Stimulated activated CD4-positive, alpha-beta T cell treated with anti-CD3 and anti-CD28 coated beads, Interleukin-15, amount 100 ng/mL, for 48 hours (primary cell): Measurements from ENCODE around the gene TMEM217.
"Not testable (repeated sequence)": the region's sequence is repeated elsewhere in the genome, so short reads cannot be mapped to it uniquely, and the experiment has no call there.

Source experiments
- DNase-seq, 2 donors: peaks; one replicate each; pipeline ENCODE4 v3.0.0-alpha.2; 2020; ENCODE audit warnings: low read depth in 2 of 2

Gene TMEM217

DNA sequence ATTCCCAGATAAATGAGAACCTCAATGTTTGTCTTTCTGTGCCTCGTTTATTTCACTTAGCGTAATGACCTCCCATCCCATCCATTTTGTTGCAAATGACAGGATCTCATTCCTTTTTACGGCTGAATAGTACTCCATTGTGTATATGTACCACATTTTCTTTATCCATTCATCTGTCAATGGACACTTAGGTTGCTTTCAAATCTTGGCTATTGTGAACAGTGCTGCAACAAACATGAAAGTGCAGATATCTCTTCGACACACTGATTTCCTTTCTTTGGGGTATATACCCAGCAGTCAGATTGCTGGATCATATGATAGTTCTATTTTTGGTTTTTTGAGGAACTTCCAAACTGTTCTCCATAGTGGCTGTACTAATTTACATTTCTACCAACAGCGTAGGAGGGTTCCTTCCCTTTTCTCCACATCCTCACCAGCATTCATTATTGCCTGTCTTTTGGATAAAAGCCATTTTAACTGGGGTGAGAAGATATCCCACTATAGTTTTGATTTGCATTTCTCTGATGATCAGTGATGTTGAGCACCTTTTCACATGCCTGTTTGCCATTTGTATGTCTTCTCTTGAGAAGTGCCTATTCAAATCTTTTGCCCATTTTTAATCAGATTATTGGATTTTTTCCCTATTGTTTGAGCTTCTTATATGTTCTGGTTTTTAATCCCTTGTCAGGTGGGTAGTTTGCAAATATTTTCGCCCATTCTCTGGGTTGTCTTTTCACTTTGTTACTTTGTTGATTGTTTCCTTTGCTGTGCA lies 71.8 kb downstream of the TMEM217 start:
- not testable (repeated sequence) for DNase-seq

DNA sequence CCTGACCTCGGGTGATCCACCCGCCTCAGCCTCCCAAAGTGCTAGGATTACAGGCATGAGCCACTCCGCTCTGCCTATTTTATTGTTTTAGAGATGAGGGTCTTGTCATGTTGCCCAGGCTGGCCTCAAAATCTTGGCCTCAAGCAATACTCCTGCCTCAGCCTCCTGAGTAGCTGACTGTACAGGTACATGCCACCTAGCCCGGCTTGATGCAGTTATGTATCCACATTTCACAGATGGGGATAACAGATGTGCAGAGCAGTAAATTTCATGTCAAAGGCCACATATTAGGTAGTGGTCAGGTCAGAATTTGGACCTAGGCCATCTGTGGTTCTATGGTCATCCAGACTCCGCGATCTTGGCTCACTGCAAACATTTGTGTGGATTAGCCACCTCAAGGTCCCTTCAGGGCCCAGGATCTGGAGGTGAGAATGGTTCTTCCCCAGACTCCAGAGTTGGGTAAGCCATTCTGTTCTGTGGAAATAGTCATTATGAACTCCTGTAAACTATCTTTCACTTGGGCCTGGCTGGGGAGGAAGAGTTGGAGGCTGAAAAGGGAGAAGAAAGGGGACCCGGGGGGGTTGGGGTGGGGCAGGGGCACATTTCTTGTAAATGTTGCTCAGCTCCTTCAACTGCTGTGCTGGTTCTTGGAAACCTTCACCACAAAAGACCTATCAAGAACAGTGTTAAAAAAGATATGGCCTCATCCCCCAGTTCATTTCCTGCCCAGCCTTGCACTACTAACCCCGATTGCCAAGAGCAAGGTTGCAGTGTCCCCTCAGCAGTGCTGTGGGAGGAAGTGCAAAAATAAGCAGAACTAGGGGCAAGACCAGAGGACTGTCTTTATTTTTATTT lies 75.0 kb downstream of the TMEM217 start:
- DNase-seq, result peak; percentile 23 to 61

DNA sequence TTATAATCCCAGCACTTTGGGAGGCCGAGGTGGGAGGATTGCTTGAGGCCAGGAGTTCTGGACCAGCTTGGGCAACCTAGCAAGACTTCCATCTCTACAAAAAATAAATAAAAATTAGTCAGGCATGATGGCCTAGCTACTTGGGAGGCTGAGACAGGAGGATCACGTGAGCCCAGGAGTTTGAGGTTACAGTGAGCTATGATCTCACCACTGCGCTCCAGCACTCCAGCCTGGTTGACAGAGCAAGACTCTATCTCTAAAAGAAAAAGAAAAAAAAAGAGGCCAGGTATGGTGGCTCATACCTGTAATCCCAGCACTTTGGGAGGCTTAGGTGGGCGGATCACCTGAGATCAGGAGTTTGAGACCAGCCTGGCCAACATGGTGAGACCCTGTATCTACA lies 77.3 kb downstream of the TMEM217 start:
- not testable (repeated sequence) for DNase-seq

DNA sequence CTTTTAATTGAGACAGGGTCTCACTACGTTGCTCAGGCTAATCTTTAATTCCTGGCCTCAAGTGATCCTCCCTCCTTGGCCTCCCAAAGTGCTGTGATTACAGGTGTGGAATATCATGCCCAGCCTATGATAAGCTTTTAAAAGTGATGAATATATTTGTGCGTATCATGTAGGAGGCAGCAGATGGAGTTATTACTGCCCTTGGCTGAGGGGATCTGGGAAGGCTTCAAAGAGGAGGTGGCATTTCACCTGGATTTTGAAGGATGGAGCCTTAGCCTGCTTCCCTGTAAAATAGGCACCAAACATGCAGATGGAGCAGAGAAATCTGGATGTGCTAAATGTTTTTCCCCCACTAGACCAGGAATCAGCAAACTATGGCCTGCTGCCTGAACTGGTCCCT lies 77.9 kb downstream of the TMEM217 start:
- no peak for DNase-seq

DNA sequence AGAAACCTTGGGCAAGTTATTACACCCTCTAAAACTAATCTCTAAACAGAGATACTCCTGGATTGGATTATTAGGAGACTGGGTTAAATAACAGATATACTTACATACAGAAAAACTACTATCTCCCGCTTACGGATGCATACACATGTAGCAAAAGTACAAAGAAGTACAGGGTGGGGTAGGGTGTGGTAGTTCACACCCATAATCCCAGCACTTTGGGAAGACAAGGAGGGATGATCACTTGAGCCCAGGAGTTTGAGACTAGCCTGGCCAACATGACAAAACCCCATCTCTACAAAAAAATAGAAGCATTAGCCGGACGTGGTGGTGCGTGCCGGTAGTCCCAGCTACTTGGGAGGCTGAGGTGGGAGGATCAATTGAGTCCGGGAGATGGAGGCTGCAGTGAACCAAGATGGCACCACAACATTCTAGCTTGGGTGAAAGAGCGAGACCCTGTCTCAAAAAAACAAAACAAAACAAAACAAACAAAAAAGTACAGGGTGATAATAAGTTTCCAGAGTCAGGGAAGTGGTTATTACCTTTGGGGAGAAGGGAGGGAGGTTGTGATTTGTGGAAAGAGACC lies 79.9 kb downstream of the TMEM217 start:
- no peak for DNase-seq

DNA sequence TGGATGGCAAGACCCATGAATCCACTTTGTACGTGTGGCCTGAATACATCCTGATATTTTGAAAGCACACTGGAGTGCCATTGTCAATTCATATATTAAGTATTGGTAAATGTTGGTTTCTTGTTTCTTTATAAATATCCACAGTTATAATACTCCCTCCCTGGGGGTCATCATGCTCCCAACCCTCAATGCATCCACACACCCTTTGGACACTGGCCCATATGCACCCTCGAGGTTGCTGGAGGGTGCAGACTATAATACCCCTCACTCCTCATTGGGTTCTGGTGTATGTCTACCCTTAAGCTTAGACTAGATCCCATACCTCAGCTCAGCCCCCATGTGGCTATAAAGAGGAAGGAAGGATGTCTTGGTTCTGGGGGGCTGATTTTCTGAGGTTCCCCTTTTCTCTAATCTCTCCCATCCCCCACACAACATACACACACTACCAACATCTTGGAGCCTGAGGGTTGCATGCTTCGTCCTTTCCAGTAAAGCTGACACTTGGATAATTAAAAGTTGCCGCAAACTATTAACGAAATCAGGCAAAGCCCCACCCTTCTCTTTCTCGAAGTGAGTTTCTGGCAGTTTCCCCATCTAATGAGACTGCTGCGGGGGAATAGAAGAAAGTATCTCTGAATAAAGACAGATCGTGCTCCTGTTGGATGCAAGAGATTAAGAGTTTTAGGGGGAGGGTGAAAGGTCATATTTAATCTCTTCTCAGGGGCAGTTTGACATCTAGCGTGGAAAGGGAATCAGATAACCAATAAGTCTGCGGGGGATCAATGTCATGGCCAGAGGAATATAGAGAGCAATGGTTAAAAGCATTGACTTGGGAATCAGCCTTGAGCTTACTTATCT lies 80.6 kb downstream of the TMEM217 start:
- DNase-seq, result no peak

DNA sequence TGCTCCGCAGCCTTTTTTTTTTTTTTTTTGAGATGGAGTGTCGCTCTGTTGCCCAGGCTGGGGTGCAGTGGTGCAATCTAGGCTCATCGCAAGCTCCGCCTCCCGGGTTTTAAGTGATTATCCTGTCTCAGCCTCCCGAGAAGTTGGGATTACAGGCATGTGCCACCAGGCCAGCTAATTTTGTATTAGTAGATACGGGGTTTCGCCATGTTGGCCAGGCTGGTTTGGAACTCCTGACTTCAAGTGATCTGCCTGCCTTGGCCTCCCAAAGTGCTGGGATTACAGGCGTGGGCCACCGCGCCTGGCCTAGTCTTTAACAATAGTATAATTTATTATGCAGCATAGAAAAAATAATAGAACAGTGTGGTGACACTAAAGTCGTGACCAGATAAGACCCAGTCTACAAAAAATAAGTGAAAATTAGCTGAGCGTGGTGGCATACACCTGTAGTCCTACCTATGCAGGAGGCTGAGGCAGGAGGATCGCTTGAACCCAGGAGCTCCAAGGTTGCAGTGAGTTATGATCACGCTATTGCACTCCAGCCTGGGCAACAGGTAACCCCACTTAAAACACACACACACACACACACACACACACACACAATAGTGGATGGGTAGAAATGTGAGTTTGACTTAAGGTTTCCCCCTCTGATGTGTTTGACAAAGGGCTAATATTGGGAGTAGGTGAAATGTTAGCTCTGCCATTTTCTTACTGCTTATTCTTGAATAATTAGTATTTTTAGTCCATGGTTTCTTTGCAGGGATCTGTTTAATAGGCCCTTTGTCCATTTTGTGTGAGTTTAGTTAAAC lies 81.5 kb downstream of the TMEM217 start:
- no peak for DNase-seq

DNA sequence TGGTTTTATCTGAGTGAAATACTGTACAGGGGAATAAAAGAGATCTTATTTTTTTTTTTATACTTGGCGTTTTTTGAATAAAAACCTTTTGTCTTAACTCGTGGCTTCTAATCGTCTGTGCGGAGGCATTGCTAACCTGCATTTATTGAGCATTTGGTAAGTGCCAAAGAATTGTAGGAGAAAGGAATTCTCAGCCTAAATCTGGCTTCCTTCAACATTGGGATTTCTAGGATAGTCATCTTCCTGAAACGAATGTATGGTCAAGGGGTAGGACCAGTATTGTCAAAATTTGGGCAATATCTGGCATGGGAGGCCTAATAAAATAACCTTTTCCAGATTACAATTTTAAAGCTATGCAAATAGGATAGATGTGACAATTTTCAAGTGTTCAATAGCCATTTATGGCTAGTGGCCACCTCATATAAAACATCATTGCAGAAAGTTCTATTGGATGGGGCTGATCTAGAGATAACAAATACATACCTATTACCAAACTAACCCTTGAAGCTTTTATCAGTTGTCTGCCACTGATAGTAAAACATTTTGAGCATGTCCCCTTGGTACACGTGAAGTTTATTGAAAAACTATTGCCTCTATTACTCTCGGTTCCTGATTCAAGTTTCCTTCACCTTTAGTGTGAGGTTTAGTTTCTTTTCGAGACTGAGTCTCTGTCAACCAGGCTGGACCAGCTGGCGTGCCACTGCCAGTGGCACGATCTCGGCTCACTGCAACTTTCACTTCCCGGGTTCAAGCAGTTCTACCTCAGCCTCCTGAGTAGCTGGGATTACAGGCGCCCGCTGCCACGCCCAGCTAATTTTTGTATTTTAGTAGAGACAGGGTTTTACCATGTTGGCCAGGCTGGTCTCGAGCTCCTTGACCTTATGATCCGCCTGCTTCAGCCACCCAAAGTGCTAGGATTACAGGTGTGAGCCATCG lies 82.3 kb downstream of the TMEM217 start:
- DNase-seq, result no peak

DNA sequence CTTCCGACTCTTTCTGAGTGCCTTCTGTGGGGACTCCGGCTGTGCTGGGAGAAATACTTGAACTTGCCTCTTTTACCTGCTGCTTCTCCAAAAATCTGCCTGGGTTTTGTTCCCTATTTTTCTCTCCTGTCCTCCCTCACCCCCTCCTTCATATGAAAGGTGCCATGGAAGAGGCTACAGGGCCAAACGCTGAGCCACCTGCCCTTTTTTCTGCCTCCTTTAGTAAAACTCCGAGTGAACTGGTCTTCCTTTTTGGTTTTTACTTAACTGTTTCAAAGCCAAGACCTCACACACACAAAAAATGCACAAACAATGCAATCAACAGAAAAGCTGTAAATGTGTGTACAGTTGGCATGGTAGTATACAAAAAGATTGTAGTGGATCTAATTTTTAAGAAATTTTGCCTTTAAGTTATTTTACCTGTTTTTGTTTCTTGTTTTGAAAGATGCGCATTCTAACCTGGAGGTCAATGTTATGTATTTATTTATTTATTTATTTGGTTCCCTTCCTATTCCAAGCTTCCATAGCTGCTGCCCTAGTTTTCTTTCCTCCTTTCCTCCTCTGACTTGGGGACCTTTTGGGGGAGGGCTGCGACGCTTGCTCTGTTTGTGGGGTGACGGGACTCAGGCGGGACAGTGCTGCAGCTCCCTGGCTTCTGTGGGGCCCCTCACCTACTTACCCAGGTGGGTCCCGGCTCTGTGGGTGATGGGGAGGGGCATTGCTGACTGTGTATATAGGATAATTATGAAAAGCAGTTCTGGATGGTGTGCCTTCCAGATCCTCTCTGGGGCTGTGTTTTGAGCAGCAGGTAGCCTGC lies 83.2 kb downstream of the TMEM217 start:
- no peak for DNase-seq

DNA sequence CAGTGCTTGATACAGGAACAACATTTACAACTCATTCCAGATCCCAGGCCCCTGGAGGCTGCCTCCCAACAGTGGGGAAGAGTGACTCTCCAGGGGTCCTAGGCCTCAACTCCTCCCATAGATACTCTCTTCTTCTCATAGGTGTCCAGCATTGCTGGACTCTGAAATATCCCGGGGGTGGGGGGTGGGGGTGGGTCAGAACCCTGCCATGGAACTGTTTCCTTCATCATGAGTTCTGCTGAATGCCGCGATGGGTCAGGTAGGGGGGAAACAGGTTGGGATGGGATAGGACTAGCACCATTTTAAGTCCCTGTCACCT lies 83.8 kb downstream of the TMEM217 start:
- DNase-seq, result no peak

DNA sequence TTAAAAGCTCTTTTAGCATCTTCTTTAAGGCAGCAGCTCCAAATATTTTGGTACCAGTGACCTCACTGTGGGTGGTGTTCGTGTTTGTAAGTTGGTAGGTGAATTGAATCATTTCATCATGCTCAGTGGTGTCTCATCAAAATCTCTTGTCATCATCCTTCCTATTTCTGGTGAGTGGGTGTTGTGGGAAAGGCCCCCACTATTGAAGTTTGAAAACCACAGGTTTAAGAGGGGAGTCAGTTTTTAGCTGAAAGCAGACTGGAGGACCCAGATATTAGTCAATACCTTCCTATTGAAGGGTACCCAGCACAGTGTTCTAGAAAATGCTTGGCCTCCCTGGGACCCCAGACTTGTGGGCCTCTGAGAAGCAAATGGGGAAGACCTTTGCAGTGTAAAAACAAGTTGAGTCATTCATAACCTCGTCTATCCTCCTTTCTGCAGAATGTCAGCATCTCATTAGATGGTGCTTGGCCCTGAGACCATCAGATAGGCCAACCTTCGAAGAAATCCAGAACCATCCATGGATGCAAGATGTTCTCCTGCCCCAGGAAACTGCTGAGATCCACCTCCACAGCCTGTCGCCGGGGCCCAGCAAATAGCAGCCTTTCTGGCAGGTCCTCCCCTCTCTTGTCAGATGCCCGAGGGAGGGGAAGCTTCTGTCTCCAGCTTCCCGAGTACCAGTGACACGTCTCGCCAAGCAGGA lies 84.3 kb downstream of the TMEM217 start:
- DNase-seq, result peak in 1 of 2 donors; percentile 37

DNA sequence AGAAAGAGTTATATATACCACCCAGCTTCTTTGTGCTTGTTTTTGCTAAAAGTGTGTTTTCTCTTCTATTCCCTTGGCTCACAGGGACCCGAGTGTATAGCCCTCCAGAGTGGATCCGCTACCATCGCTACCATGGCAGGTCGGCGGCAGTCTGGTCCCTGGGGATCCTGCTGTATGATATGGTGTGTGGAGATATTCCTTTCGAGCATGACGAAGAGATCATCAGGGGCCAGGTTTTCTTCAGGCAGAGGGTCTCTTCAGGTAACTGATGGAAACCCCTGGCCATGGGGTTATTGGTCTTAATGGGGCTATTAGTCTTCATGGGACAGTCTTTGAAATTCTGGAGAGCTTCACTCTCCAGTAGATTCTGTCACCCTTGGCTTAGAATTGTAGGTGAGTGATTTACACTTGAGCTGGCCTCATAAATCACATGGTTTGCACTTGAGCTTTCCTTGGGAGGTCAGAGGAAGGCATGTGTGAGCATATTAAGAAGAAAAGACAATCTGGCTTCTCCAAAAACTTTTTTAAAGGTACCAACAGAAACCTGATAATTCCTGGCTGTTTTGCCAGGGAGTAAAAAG lies 84.9 kb downstream of the TMEM217 start:
- DNase-seq, result no peak

DNA sequence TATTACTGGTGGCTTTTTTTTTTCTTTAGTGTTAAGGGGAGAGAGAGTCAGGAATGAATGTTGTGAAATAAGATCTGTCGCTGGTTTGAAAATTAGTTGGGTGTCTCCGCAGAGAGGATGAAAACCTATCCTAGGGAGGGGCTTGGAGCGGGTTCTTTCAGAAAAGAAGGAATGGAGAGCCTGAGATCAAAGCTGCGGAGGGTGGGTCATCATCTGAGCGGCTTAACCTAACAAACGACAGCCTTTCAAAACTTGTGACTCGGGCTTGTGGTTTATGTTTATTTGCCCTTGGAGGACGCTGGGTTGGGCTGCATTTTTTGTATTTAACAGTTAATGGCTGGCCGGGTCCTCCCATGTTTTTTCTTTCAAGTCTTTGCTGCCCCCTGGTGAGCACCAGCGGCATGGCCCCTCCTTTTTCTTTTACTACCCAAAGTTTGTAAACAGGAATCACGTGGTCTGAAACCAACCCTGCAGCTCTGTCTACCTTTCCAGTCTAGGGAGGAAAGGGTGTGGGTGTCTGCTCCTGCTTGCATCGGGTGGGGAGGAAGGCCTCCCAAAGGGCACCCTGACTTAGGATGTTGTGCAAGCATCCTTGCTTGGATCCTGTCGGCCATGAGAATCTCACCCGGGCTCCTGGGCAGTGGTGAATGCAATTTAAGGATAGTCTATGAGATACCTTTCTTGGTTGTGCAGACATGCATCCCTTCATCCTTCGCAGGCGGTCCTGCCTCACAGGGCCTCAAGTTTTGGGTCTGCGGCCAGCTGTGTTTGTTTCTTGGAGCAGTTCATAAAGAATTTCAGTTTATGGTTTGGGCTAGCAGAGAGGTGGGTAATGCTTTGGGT lies 85.8 kb downstream of the TMEM217 start:
- peak; percentile 80 to 87 for DNase-seq

DNA sequence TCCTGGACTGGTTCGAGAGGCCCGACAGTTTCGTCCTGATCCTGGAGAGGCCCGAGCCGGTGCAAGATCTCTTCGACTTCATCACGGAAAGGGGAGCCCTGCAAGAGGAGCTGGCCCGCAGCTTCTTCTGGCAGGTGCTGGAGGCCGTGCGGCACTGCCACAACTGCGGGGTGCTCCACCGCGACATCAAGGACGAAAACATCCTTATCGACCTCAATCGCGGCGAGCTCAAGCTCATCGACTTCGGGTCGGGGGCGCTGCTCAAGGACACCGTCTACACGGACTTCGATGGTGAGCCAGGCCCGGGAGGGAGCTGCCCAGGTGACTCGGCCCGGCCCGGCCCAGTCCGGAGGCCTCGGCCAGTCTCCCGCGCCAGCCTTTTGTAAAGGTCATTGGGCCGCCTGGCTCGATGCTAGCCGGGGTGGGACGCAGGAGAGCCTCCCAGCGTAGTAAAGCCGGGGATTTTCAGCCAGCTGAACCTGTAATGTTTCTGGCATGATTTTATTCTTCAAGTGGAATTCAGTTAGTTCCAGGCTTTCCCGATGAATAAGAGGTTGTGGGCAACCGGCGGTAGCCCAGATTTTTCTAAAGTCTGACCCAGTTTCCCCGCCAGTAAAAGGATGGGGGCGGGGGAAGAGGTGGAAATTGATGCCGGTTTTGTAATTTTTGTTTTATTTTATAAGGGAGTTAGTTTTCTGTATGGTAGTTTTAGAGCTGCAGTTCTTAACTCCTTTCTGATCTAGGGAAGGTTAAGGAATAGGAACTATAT lies 86.6 kb downstream of the TMEM217 start:
- DNase-seq, result no peak

DNA sequence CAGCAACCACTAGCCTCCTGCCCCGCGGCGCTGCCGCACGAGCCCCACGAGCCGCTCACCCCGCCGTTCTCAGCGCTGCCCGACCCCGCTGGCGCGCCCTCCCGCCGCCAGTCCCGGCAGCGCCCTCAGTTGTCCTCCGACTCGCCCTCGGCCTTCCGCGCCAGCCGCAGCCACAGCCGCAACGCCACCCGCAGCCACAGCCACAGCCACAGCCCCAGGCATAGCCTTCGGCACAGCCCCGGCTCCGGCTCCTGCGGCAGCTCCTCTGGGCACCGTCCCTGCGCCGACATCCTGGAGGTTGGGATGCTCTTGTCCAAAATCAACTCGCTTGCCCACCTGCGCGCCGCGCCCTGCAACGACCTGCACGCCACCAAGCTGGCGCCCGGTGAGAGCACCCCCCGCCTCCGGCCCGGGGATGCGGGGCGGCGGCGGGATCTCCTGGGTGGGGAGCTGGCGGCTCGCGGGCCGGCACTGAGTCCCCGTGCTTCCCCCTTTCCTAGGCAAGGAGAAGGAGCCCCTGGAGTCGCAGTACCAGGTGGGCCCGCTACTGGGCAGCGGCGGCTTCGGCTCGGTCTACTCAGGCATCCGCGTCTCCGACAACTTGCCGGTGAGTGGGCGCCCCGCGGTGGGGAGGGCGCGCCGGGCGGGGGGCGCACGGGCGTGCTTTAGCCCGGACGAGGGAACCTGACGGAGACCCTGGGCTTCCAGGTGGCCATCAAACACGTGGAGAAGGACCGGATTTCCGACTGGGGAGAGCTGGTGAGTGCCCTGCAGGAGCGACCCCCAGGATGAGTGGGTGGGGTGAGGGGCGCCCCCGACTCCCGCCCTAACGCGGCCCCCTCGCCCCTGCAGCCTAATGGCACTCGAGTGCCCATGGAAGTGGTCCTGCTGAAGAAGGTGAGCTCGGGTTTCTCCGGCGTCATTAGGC lies 87.4 kb downstream of the TMEM217 start:
- peak in 1 of 2 donors; percentile 35 for DNase-seq
